Measurements from ENCODE around the gene KICS2.
"Not testable (repeated sequence)": the region's sequence is repeated elsewhere in the genome, so short reads cannot be mapped to it uniquely, and the experiment has no call there.

Gene KICS2

GRCh38 chr12:64203775-64204174 is 18.3 kb downstream of the KICS2 start:
- H3K4me3 ChIP-seq (ENCODE audit: low read depth, low read length), result no peak overlapping the region
- no peak for DNase-seq (ENCODE audit: low read depth)
- no peak for TF ChIP-seq CTCF (IDR thresholded peaks at IDR 0.05; ENCODE audit: insufficient read depth, low read depth, low read length, missing control alignments)

- no peak for TF ChIP-seq CTCF (IDR thresholded peaks at IDR 0.05; ENCODE audit: insufficient read depth, low read depth, low read length, missing control alignments)
- no peak for DNase-seq (ENCODE audit: low read depth)
- H3K4me3 ChIP-seq (ENCODE audit: low read depth, low read length), result no peak overlapping the region
These were observed 19.1 kb downstream of the KICS2 start for GRCh38 chr12:64203036-64203435.

GRCh38 chr12:64195841-64196240 is 26.3 kb downstream of the KICS2 start:
- H3K4me3 ChIP-seq (ENCODE audit: low read depth, low read length), result not testable (repeated sequence)

GRCh38 chr12:64194333-64195149 is 27.6 kb downstream of the KICS2 start:
- H3K4me3 ChIP-seq (ENCODE audit: low read depth, low read length), result no peak overlapping the region
- TF ChIP-seq CTCF (IDR thresholded peaks at IDR 0.05; ENCODE audit: insufficient read depth, low read depth, low read length, missing control alignments), result no peak
- DNase-seq (ENCODE audit: low read depth), result no peak

More at GRCh38 chr12:64195841-64196240, 26.3 kb downstream of the KICS2 start:
- not testable (repeated sequence) for DNase-seq (ENCODE audit: low read depth)

- TF ChIP-seq CTCF (IDR thresholded peaks at IDR 0.05; ENCODE audit: insufficient read depth, low read depth, low read length, missing control alignments), result no peak
These were observed 28.2 kb downstream of the KICS2 start for GRCh38 chr12:64193931-64194330.

GRCh38 chr12:64192644-64193444 is 29.3 kb downstream of the KICS2 start:
- H3K4me3 ChIP-seq (ENCODE audit: low read depth, low read length), result no peak overlapping the region
- peak; percentile 41 for DNase-seq (ENCODE audit: low read depth)

More at GRCh38 chr12:64193931-64194330, 28.2 kb downstream of the KICS2 start:
- DNase-seq (ENCODE audit: low read depth), result no peak
- no peak overlapping the region for H3K4me3 ChIP-seq (ENCODE audit: low read depth, low read length)

More at GRCh38 chr12:64192644-64193444, 29.3 kb downstream of the KICS2 start:
- TF ChIP-seq CTCF (IDR thresholded peaks at IDR 0.05; ENCODE audit: insufficient read depth, low read depth, low read length, missing control alignments), result no peak

All from GM12865 (cell line).